Adrenal gland (tissue), 12 donors: ENCODE data around the gene BCAS3. TPM values are rescaled to one million over a fixed set of nuclear protein-coding genes. Genes with fewer than 3 reads are reported as not detected.

Experiments
- DNase-seq, 7 donors: peaks; one replicate each; pipeline ENCODE4 v3.0.0-alpha.2; 2019 to 2020
- H3K27ac ChIP-seq, 5 donors: fragments of 200-600 bp; sonication (generic) in 4 of 5; 1 replicate in 3 of 5; 2 replicates in 2 of 5; pipeline versions ENCODE4 v1.5.1 to v1.8.0; 2016 to 2020; ENCODE audit warnings: mild to moderate bottlenecking in 1 of 5
- H3K27me3 ChIP-seq: fragments of 200-600 bp; 2 replicates; pipeline ENCODE4 v1.8.0; 2021
- H3K36me3 ChIP-seq, 2 donors: fragments of 200-600 bp; replicated peaks in 1 of 2; 1 replicate in 1 of 2; 2 replicates in 1 of 2; pipeline versions ENCODE4 v1.5.1 to v1.8.0; 2018 to 2022
- H3K4me1 ChIP-seq, 2 donors: fragments of 200-600 bp; replicated peaks in 1 of 2; 1 replicate in 1 of 2; 2 replicates in 1 of 2; pipeline versions ENCODE4 v1.5.1 to v1.8.0; 2018 to 2021
- H3K4me3 ChIP-seq, 4 donors: fragments of 200-600 bp; sonication (generic) in 3 of 4; one replicate each; pipeline ENCODE4 v1.5.1; 2016 to 2018
- H3K9me3 ChIP-seq, 3 donors: fragments of 200-600 bp; sonication (generic) in 1 of 3; replicated peaks in 1 of 3; 1 replicate in 2 of 3; 2 replicates in 1 of 3; pipeline versions ENCODE4 v1.5.1 to v1.8.0; 2016 to 2021
- CTCF ChIP-seq, 6 experiments: fragments of 450-650 bp in 4 of 6; fragments of 200-600 bp in 2 of 6; sonication (generic) in 1 of 6; IDR thresholded peaks; 1 replicate in 5 of 6; 2 replicates in 1 of 6; pipeline versions ENCODE4 v1.5.1 to v1.8.0; 2016 to 2021; ENCODE audit warnings: antibody characterized with exemption in 6 of 6, mild to moderate bottlenecking in 2 of 6, moderate library complexity in 1 of 6
- POLR2A ChIP-seq, 2 donors: fragments of 450-650 bp; IDR thresholded peaks; one replicate each; pipeline ENCODE4 v1.6.1; 2017; ENCODE audit warnings: antibody characterized with exemption in 2 of 2, mild to moderate bottlenecking in 2 of 2, moderate library complexity in 1 of 2
- WGBS, 4 donors: extraction: QIAGEN DNeasy Blood & Tissue Kit in 2 of 4; methylation state at CpG; one replicate each; pipeline versions ENCODE4 v1.1.5 to v1.1.7; 2013 to 2017; 5-methylcytosine and 5-hydroxymethylcytosine counted together
- intact Hi-C, 2 donors: fragments of 100-400 bp; cut with DNase I; formaldehyde crosslinking; loops; one replicate each; pipeline versions ENCODE4 v1.14.1 to v1.15.0; 2022 to 2023
- polyA plus RNA-seq, 3 donors: library from polyadenylated mRNA; stranded (reverse); fragments of 200-250 nt in 2 of 3; fragments of 350-450 nt in 1 of 3; fragmentation: Illumina TruSeq in 1 of 3; extraction: RNeasy Lipid Tissue Mini Kit (QIAGEN cat#74804) in 1 of 3; gene quantifications; one replicate each; pipeline ENCODE4 v1.2.3, GENCODE V29; 2013 to 2014
- total RNA-seq, 9 donors: library from RNA; depleted of rRNA in 4 of 9; stranded (reverse); fragments of >200 nt in 4 of 9; fragments of 120-200 nt in 1 of 9; fragmentation: NEBNext Ultra II Directional in 1 of 9; extraction: Animal tissue kit (Norgen Biotek cat#: 25700) in 1 of 9; gene quantifications; one replicate each; pipeline versions ENCODE4 v1.1.0 to v1.2.4, GENCODE V29; 2013 to 2023
- donor health status: healthy with polysubstance abuse.
- donor health status: Bipolar disorder and iron deficiency.
- donor health status: DM: yes; HTN: yes; CAD: no.
- donor health status: DM: no; HTN: no; CAD: no.
- donor health status: DM: no; HTN: no; CAD: no.
- donor health status: DM: yes; HTN: yes; CAD: no.

The BCAS3 gene
- total and polyA plus RNA-seq, 12 donors, result 9.4 to 105 (median 29.0) TPM

GRCh38 chr17:61255647-61256046, 578.0 kb downstream of the BCAS3 start:
- intact Hi-C loops, result no loop called here
- no peak for TF ChIP-seq POLR2A (IDR thresholded peaks at IDR 0.05)
- TF ChIP-seq CTCF (IDR thresholded peaks at IDR 0.05), result no peak
- no peak overlapping the region for H3K4me3 ChIP-seq
- no peak for DNase-seq
- no peaks in the 10 kb centered on the region for H3K9me3 ChIP-seq
- no peaks in the 10 kb centered on the region for H3K27me3 ChIP-seq
- WGBS, 4 donors, result 91 to 94% (median 93%) methylated on average over 3 of the region's 3 CpGs
- H3K27ac ChIP-seq, result peak overlapping the region in 1 of 5 donors; percentile 25
- H3K4me1 ChIP-seq, result peaks cover 29 to 42% of the 10 kb centered on the region in 2 donors
- no peaks in the 10 kb centered on the region for H3K36me3 ChIP-seq

- TF ChIP-seq POLR2A (IDR thresholded peaks at IDR 0.05), result no peak
- TF ChIP-seq CTCF (IDR thresholded peaks at IDR 0.05), result no peak
- Histone ChIP-seq H3K4me1 (peaks cover 0 to 11% of the 10 kb centered on the region in 2 donors), H3K36me3 (no peaks in the 10 kb centered on the region), H3K4me3 (no peak overlapping the region), H3K9me3 (no peaks in the 10 kb centered on the region), H3K27ac (peak overlapping the region in 1 of 5 donors; percentile 60), H3K27me3 (no peaks in the 10 kb centered on the region)
- intact Hi-C loops, result no loop called here
- 59 to 76% (median 63%) methylated on average over 3 of the region's 3 CpGs for WGBS, 4 donors
- no peak for DNase-seq
Observed at GRCh38 chr17:61259360-61259759, 581.7 kb downstream of the BCAS3 start.

- no peak overlapping the region for H3K4me3 ChIP-seq
Observed at GRCh38 chr17:61260071-61260797, 582.6 kb downstream of the BCAS3 start.

More at GRCh38 chr17:61260071-61260797, 582.6 kb downstream of the BCAS3 start:
- peaks cover 0 to 11% of the 10 kb centered on the region in 2 donors for H3K4me1 ChIP-seq
- H3K36me3 ChIP-seq, result no peaks in the 10 kb centered on the region
- 58 to 64% (median 59%) methylated on average over 12 of the region's 12 CpGs for whole genome bisulfite sequencing, 4 donors
- TF ChIP-seq CTCF (IDR thresholded peaks at IDR 0.05), result no peak
- no peak for TF ChIP-seq POLR2A (IDR thresholded peaks at IDR 0.05)
- H3K9me3 ChIP-seq, result no peaks in the 10 kb centered on the region
- no peaks in the 10 kb centered on the region for H3K27me3 ChIP-seq
- DNase-seq, result no peak
- peak overlapping the region in 3 of 5 donors; percentile 3 to 62 (median 7) for H3K27ac ChIP-seq
- intact Hi-C loops, result no loop called here
